ENCODE measurements around the gene IGHMBP2. TPM values are rescaled to one million over a fixed set of nuclear protein-coding genes. Genes with fewer than 3 reads are reported as not detected.

The IGHMBP2 gene
- total and polyA plus RNA-seq, 2 of the 8 experiments (the other 6 are each of a cell fraction or from before 2014, with no cell fraction given), result 8.4 to 17.6 TPM

DNA sequence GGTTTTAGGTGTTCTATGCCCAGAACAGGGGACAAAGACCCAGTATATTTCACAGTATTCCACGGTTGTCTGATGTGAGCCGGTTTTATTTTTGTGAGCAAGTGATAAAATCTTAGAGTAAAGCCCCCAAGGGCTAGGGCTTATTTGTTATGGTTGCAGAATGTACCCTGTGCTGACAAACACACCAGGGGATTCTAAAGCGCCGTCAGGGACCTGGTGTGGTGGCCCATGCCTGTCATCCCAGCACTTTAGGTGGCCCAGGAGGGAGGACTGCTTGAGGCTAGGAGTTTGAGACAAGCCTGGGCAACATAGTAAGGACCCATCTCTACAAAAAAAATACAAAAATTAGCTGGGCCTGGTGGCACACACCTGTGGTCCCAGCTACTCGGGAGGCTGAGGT is 22.8 kb upstream of the IGHMBP2 start (continued):
- no peak for TF ChIP-seq GTF2F1 (IDR thresholded peaks at IDR 0.05; ENCODE audit: borderline replicate concordance, low read depth, low read length)

Data from H1 (cell line).